Activated naive CD4-positive, alpha-beta T cell treated with Interleukin-2 at 50 U/mL for 16 hours (primary cell): ENCODE measurements around the gene PLIN4.
"Not testable (repeated sequence)": the region's sequence is repeated elsewhere in the genome, so short reads cannot be mapped to it uniquely, and the experiment has no call there.

Experiments used
- DNase-seq: peaks from one replicate; pipeline ENCODE4 v3.0.0-alpha.2; 2020

Gene PLIN4

GRCh38 chr19:4518345-4519171, at the start of gene PLIN4:
Gene PLIN4, minus strand, starts transcription at chr19:4518486. Its CDS starts 214 bp downstream, at chr19:4518272.
- no peak for DNase-seq

- DNase-seq, result peak; percentile 61
Measured at GRCh38 chr19:4567584-4568071, 49.3 kb upstream of the PLIN4 start.

GRCh38 chr19:4566402-4567051, 48.2 kb upstream of the PLIN4 start:
- no peak for DNase-seq

GRCh38 chr19:4563562-4563961, 45.3 kb upstream of the PLIN4 start:
- DNase-seq, result not testable (repeated sequence)

- not testable (repeated sequence) for DNase-seq
Measured at GRCh38 chr19:4562085-4562484, 43.8 kb upstream of the PLIN4 start.

GRCh38 chr19:4559569-4559968, 41.3 kb upstream of the PLIN4 start, which contains the start of gene SEMA6B:
Gene SEMA6B, minus strand, starts transcription at chr19:4559684. Its CDS starts 1,227 bp downstream, at chr19:4558457.
- no peak for DNase-seq

GRCh38 chr19:4557971-4558941, 40.0 kb upstream of the PLIN4 start:
- peak; percentile 35 for DNase-seq

GRCh38 chr19:4557144-4557970, 39.1 kb upstream of the PLIN4 start:
- peak; percentile 30 for DNase-seq

GRCh38 chr19:4556597-4557127, 38.4 kb upstream of the PLIN4 start:
- peak; percentile 12 for DNase-seq

- no peak for DNase-seq
Measured at GRCh38 chr19:4555657-4556561, 37.6 kb upstream of the PLIN4 start.

- no peak for DNase-seq
Measured at GRCh38 chr19:4554717-4555116, 36.4 kb upstream of the PLIN4 start.

GRCh38 chr19:4553775-4554174, 35.5 kb upstream of the PLIN4 start:
- DNase-seq, result no peak

GRCh38 chr19:4553092-4553695, 34.9 kb upstream of the PLIN4 start:
- DNase-seq, result no peak

GRCh38 chr19:4552525-4552819, 34.2 kb upstream of the PLIN4 start:
- no peak for DNase-seq

- no peak for DNase-seq
Measured at GRCh38 chr19:4550479-4551050, 32.3 kb upstream of the PLIN4 start.

- DNase-seq, result no peak
Measured at GRCh38 chr19:4550018-4550417, 31.7 kb upstream of the PLIN4 start.

GRCh38 chr19:4548238-4548584, 29.9 kb upstream of the PLIN4 start:
- no peak for DNase-seq

GRCh38 chr19:4547303-4548237, 29.3 kb upstream of the PLIN4 start:
- peak; percentile 20 for DNase-seq
